HG03045 (cell line): ENCODE data around the gene CDCA8.
"Not testable (repeated sequence)": the region's sequence is repeated elsewhere in the genome, so short reads cannot be mapped to it uniquely, and the experiment has no call there.

Experiments
- ATAC-seq: cut with Tn5 transposase; IDR thresholded peaks from one replicate; pipeline ENCODE4 v1.9.1; 2021; ENCODE audit warnings: mild to moderate bottlenecking, moderate library complexity; ENCODE audit not compliant: unreplicated experiment

The CDCA8 gene

GRCh38 chr1:37732111-37732780 is 39.9 kb downstream of the CDCA8 start:
- ATAC-seq = no peak

- ATAC-seq = no peak
These were observed 42.6 kb downstream of the CDCA8 start for GRCh38 chr1:37734629-37735591.

GRCh38 chr1:37737975-37738374 is 45.7 kb downstream of the CDCA8 start:
- not testable (repeated sequence) for ATAC-seq

- ATAC-seq = not testable (repeated sequence)
These were observed 46.3 kb downstream of the CDCA8 start for GRCh38 chr1:37738619-37739018.

- ATAC-seq = no peak
These were observed 46.9 kb downstream of the CDCA8 start for GRCh38 chr1:37739222-37739621.

- ATAC-seq = no peak
These were observed 48.8 kb downstream of the CDCA8 start for GRCh38 chr1:37741130-37741529.

GRCh38 chr1:37741662-37742061 is 49.3 kb downstream of the CDCA8 start:
- no peak for ATAC-seq

GRCh38 chr1:37746806-37747205 is 54.5 kb downstream of the CDCA8 start:
- ATAC-seq = no peak

GRCh38 chr1:37748565-37748964 is 56.2 kb downstream of the CDCA8 start:
- no peak for ATAC-seq

- ATAC-seq = no peak
These were observed 59.9 kb downstream of the CDCA8 start for GRCh38 chr1:37752213-37752582.

GRCh38 chr1:37752583-37753471 is 60.5 kb downstream of the CDCA8 start:
- ATAC-seq = no peak

- ATAC-seq = no peak
These were observed 61.4 kb downstream of the CDCA8 start for GRCh38 chr1:37753473-37754321.

- ATAC-seq = no peak
These were observed 63.0 kb downstream of the CDCA8 start for GRCh38 chr1:37755290-37755689.

GRCh38 chr1:37755951-37756560 is 63.7 kb downstream of the CDCA8 start:
- ATAC-seq = no peak
